HepG2 (cell line): ENCODE data around the gene STUB1. TPM values are rescaled to one million over a fixed set of nuclear protein-coding genes. Genes with fewer than 3 reads are reported as not detected.

Experiments
- AGO1 ChIP-seq: fragments of 200-400 bp; formaldehyde crosslinking; IDR thresholded peaks from 2 replicates; pipeline ENCODE4 v1.6.1; 2017; ENCODE audit warnings: mild to moderate bottlenecking, low read depth, low read length, moderate library complexity; ENCODE audit not compliant: poor library complexity, severe bottlenecking
- AGO2 ChIP-seq: fragments of 200-400 bp; formaldehyde crosslinking; optimal IDR thresholded peaks from 2 replicates; pipeline ENCODE3; 2017; ENCODE audit warnings: mild to moderate bottlenecking, low read depth, low read length, moderate library complexity
- ARNTL ChIP-seq: sonication (generic); formaldehyde crosslinking; IDR thresholded peaks from 2 replicates; pipeline ENCODE4 v1.4.0; 2020; ENCODE audit warnings: mild to moderate bottlenecking, missing genetic modification reagents
- ATF4 ChIP-seq, 2 experiments: fragments of 450-650 bp in 1 of 2; sonication (generic) in 1 of 2; formaldehyde crosslinking; IDR thresholded peaks; 2 replicates each; pipeline versions ENCODE4 v1.5.0 to v1.8.0; 2020 to 2022; ENCODE audit warnings: mild to moderate bottlenecking in 1 of 2, missing genetic modification reagents in 1 of 2
- BCL6 ChIP-seq: IDR thresholded peaks from 2 replicates; pipeline ENCODE4 v1.6.1; 2016; ENCODE audit warnings: missing genetic modification reagents, missing compliant biosample characterization
- CHCHD3 ChIP-seq: sonication (generic); formaldehyde crosslinking; IDR thresholded peaks from 2 replicates; pipeline ENCODE4 v1.8.0; 2022; ENCODE audit warnings: mild to moderate bottlenecking, missing genetic modification reagents, moderate library complexity
- KDM5B ChIP-seq: sonication (generic); formaldehyde crosslinking; IDR thresholded peaks from 2 replicates; pipeline ENCODE4 v1.4.0; 2020; ENCODE audit warnings: missing genetic modification reagents, mild to moderate bottlenecking, borderline replicate concordance
- MZF1 ChIP-seq: sonication (generic); formaldehyde crosslinking; IDR thresholded peaks from 2 replicates; pipeline ENCODE4 v1.8.1; 2023; ENCODE audit warnings: mild to moderate bottlenecking, missing genetic modification reagents, borderline replicate concordance
- NCOA2 ChIP-seq: sonication (generic); formaldehyde crosslinking; IDR thresholded peaks from 2 replicates; pipeline ENCODE4 v1.8.0; 2022; ENCODE audit warnings: inconsistent platforms
- RBFOX2 ChIP-seq: fragments of 200-400 bp; formaldehyde crosslinking; IDR thresholded peaks from 2 replicates; pipeline ENCODE4 v1.6.1; 2017; ENCODE audit warnings: low read depth, mild to moderate bottlenecking, low read length
- SAP130 ChIP-seq: IDR thresholded peaks from 2 replicates; pipeline ENCODE4 v1.6.1; 2016; ENCODE audit warnings: low read depth
- TBX2 ChIP-seq: sonication (generic); formaldehyde crosslinking; IDR thresholded peaks from 2 replicates; pipeline ENCODE4 v1.5.0; 2020; ENCODE audit warnings: missing genetic modification reagents, mild to moderate bottlenecking, borderline replicate concordance
- UBTF ChIP-seq: sonication (generic); formaldehyde crosslinking; IDR thresholded peaks from 2 replicates; pipeline ENCODE4 v1.4.0; 2020; ENCODE audit warnings: mild to moderate bottlenecking, missing genetic modification reagents
- ZFX ChIP-seq: sonication (generic); formaldehyde crosslinking; IDR thresholded peaks from 2 replicates; pipeline ENCODE4 v1.4.0; 2020; ENCODE audit warnings: mild to moderate bottlenecking, low read depth, missing genetic modification reagents, moderate library complexity
- ZNF142 ChIP-seq: sonication (generic); formaldehyde crosslinking; IDR thresholded peaks from 2 replicates; pipeline ENCODE4 v1.4.0; 2020; ENCODE audit warnings: missing genetic modification reagents
- ZNF20 ChIP-seq: sonication (generic); formaldehyde crosslinking; IDR thresholded peaks from 2 replicates; pipeline ENCODE4 v1.4.0; 2020; ENCODE audit warnings: mild to moderate bottlenecking, moderate library complexity, missing genetic modification reagents
- ZNF224 ChIP-seq: sonication (generic); formaldehyde crosslinking; IDR thresholded peaks from 2 replicates; pipeline ENCODE4 v1.5.0; 2020; ENCODE audit warnings: mild to moderate bottlenecking, missing genetic modification reagents
- ZNF605 ChIP-seq: sonication (generic); formaldehyde crosslinking; IDR thresholded peaks from 2 replicates; pipeline ENCODE4 v1.8.0; 2022; ENCODE audit warnings: mild to moderate bottlenecking, missing genetic modification reagents
- ZNF746 ChIP-seq: sonication (generic); formaldehyde crosslinking; IDR thresholded peaks from 2 replicates; pipeline ENCODE4 v1.8.0; 2022; ENCODE audit warnings: mild to moderate bottlenecking, missing genetic modification reagents
- ZNF83 ChIP-seq: sonication (generic); formaldehyde crosslinking; IDR thresholded peaks from 2 replicates; pipeline ENCODE4 v1.4.0; 2020; ENCODE audit warnings: missing genetic modification reagents, mild to moderate bottlenecking, borderline replicate concordance
- polyA plus RNA-seq, 8 experiments: library from polyadenylated mRNA; depleted of rRNA in 3 of 8; stranded (reverse) in 7 of 8; unstranded in 1 of 8; fragments of >200 nt; fragmentation: Illumina TruSeq in 4 of 8; extraction: Trizol in 4 of 8; gene quantifications; 2 replicates each; pipeline versions ENCODE4 v1.2.1 to v1.2.3, GENCODE V29; 2011 to 2016; ENCODE audit warnings: low read depth in 4 of 8, missing spikeins in 1 of 8, mixed read lengths in 1 of 8; ENCODE audit not compliant: insufficient read depth in 1 of 8
- total RNA-seq, 5 experiments: library from RNA; depleted of rRNA; stranded (reverse); fragments of >200 nt; fragmentation: Illumina TruSeq; extraction: Trizol; gene quantifications; 2 replicates each; pipeline ENCODE4 v1.2.3, GENCODE V29; 2016; ENCODE audit warnings: low read depth in 1 of 5

STUB1 gene
- total and polyA plus RNA-seq, 2 of the 13 experiments (the other 11 are each of a cell fraction or from before 2014, with no cell fraction given), result 52.9 to 78.2 TPM

- no peak for TF ChIP-seq UBTF
- TF ChIP-seq ZFX (CRISPR knock-in tag), result peak; percentile 21; the same call in 1 of the 2 replicates
- TF ChIP-seq ZNF224, result no peak
- TF ChIP-seq CHCHD3 (CRISPR knock-in tag), result no peak
- no peak for TF ChIP-seq MZF1 (CRISPR knock-in tag)
- TF ChIP-seq ARNTL (CRISPR knock-in tag), result no peak
- TF ChIP-seq ZNF142, result no peak
- TF ChIP-seq ZNF746 (CRISPR knock-in tag), result peak; percentile 85
- TF ChIP-seq TBX2 (CRISPR knock-in tag), result no peak
- peak; percentile 17; the same call in 1 of the 2 replicates for TF ChIP-seq RBFOX2
- TF ChIP-seq NCOA2, result peak; percentile 27; the same call in 1 of the 2 replicates
- TF ChIP-seq AGO1, result peak; percentile 75
- TF ChIP-seq ZNF83 (CRISPR knock-in tag), result no peak
- peak; percentile 79 for TF ChIP-seq AGO2
- peak; percentile 65; the same call in 1 of the 2 replicates for TF ChIP-seq KDM5B (CRISPR knock-in tag)
- no peak for TF ChIP-seq ZNF20 (CRISPR knock-in tag)
- no peak for TF ChIP-seq ZNF605 (CRISPR knock-in tag)
- TF ChIP-seq ATF4 (CRISPR knock-in tag; IDR thresholded peaks at IDR 0.05), result no peak
- TF ChIP-seq BCL6 (CRISPR knock-in tag), result peak; percentile 57
- TF ChIP-seq SAP130, result peak; percentile 25; the same call in 1 of the 2 replicates
Measured at GRCh38 chr16:675884-676564, 4.2 kb upstream of the STUB1 start (continued).
